ENCODE data around the gene RALA.

- TF ChIP-seq, protein P1, sequence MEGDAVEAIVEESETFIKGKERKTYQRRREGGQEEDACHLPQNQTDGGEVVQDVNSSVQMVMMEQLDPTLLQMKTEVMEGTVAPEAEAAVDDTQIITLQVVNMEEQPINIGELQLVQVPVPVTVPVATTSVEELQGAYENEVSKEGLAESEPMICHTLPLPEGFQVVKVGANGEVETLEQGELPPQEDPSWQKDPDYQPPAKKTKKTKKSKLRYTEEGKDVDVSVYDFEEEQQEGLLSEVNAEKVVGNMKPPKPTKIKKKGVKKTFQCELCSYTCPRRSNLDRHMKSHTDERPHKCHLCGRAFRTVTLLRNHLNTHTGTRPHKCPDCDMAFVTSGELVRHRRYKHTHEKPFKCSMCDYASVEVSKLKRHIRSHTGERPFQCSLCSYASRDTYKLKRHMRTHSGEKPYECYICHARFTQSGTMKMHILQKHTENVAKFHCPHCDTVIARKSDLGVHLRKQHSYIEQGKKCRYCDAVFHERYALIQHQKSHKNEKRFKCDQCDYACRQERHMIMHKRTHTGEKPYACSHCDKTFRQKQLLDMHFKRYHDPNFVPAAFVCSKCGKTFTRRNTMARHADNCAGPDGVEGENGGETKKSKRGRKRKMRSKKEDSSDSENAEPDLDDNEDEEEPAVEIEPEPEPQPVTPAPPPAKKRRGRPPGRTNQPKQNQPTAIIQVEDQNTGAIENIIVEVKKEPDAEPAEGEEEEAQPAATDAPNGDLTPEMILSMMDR (IDR thresholded peaks at IDR 0.05): no peak
- TF ChIP-seq POLR2A (IDR thresholded peaks at IDR 0.05): no peak
Measured at GRCh38 chr7:39700932-39701331, 77.6 kb downstream of the RALA start.
